ENCODE data around the gene TRIM27.
"Not testable (repeated sequence)": the region's sequence is repeated elsewhere in the genome, so short reads cannot be mapped to it uniquely, and the experiment has no call there.

The TRIM27 gene

GRCh38 chr6:28895131-28895812 lies 28.5 kb downstream of the TRIM27 start:
- peak; percentile 89 for DNase-seq

- DNase-seq = no peak
These were observed 30.5 kb downstream of the TRIM27 start for GRCh38 chr6:28893172-28893799.

- no peak for DNase-seq
These were observed 31.3 kb downstream of the TRIM27 start for GRCh38 chr6:28892525-28892924.

- no peak for DNase-seq
These were observed 35.8 kb downstream of the TRIM27 start for GRCh38 chr6:28887796-28888496.

GRCh38 chr6:28886079-28886439 lies 37.7 kb downstream of the TRIM27 start:
- DNase-seq = no peak

GRCh38 chr6:28884423-28885131 lies 39.2 kb downstream of the TRIM27 start:
- peak; percentile 84 for DNase-seq

GRCh38 chr6:28880894-28881780 lies 42.6 kb downstream of the TRIM27 start:
- peak; percentile 65 for DNase-seq

GRCh38 chr6:28880519-28880893 lies 43.3 kb downstream of the TRIM27 start:
- no peak for DNase-seq

- no peak for DNase-seq
These were observed 47.1 kb downstream of the TRIM27 start for GRCh38 chr6:28876710-28877109.

GRCh38 chr6:28875191-28875747 lies 48.5 kb downstream of the TRIM27 start:
- DNase-seq = no peak

- not testable (repeated sequence) for DNase-seq
These were observed 51.5 kb downstream of the TRIM27 start for GRCh38 chr6:28872157-28872817.

GRCh38 chr6:28871335-28872156 lies 52.2 kb downstream of the TRIM27 start:
- no peak for DNase-seq

GRCh38 chr6:28868873-28869272 lies 54.9 kb downstream of the TRIM27 start:
- no peak for DNase-seq

GRCh38 chr6:28867086-28867409 lies 56.7 kb downstream of the TRIM27 start:
- peak; percentile 46 for DNase-seq

- DNase-seq = peak; percentile 78
These were observed 57.3 kb downstream of the TRIM27 start for GRCh38 chr6:28866205-28867085.

- DNase-seq = peak; percentile 43
These were observed 58.2 kb downstream of the TRIM27 start for GRCh38 chr6:28865401-28866204.

GRCh38 chr6:28864326-28864923 lies 59.4 kb downstream of the TRIM27 start:
- no peak for DNase-seq

GRCh38 chr6:28863604-28864325 lies 60.0 kb downstream of the TRIM27 start:
- peak; percentile 82 for DNase-seq

Measured in CD4-positive, alpha-beta T cell treated with Interleukin-17A for 4 hours (primary cell).